AG04450 (cell line): ENCODE measurements around the gene SETD5. TPM values are rescaled to one million over a fixed set of nuclear protein-coding genes. Genes with fewer than 3 reads are reported as not detected.

ENCODE experiments used
- CTCF ChIA-PET: fragments of 300-600, 350-600 bp; formaldehyde crosslinking; extraction: SDS; loops from one replicate; lab custom pipeline; 2022; ENCODE audit warnings: antibody characterized with exemption, inconsistent platforms; lab: Charles Lee
- POLR2A ChIA-PET: fragments of 350-600 bp; formaldehyde crosslinking; extraction: SDS; loops from one replicate; lab custom pipeline; 2021; ENCODE audit warnings: antibody characterized with exemption, inconsistent platforms; lab: Yijun Ruan, JAX
- DNase-seq: peaks from one replicate; pipeline ENCODE4 v3.0.0-alpha.2; 2011; ENCODE audit warnings: low read depth, low spot score
- H3K27ac ChIP-seq: one replicate; pipeline ENCODE4 v1.5.1; 2012; ENCODE audit warnings: low read depth, low read length, control low read depth
- H3K27me3 ChIP-seq: one replicate; pipeline ENCODE4 v1.6.0; 2012; ENCODE audit warnings: low read length; ENCODE audit not compliant: control insufficient read depth, insufficient read depth
- H3K4me3 ChIP-seq: 2 replicates; pipeline ENCODE4 v1.5.1; 2011; ENCODE audit warnings: mild to moderate bottlenecking, low read depth, low read length, control low read depth
- H3K9me3 ChIP-seq: 2 replicates; pipeline ENCODE4 v1.5.1; 2012; ENCODE audit warnings: low read length; ENCODE audit not compliant: control insufficient read depth, insufficient read depth
- polyA plus RNA-seq: library from polyadenylated mRNA; depleted of rRNA; stranded (reverse); fragments of >200 nt; gene quantifications from 2 replicates; pipeline ENCODE4 v1.2.3, GENCODE V29; 2011
- TF ChIP-seq, protein P1 (sequence below): IDR thresholded peaks from 2 replicates; pipeline ENCODE4 v1.5.1; 2011; ENCODE audit warnings: low read depth, low read length, control low read depth, inconsistent platforms

Gene SETD5
- polyA plus RNA-seq, 1 experiment: 75.0 TPM

DNA sequence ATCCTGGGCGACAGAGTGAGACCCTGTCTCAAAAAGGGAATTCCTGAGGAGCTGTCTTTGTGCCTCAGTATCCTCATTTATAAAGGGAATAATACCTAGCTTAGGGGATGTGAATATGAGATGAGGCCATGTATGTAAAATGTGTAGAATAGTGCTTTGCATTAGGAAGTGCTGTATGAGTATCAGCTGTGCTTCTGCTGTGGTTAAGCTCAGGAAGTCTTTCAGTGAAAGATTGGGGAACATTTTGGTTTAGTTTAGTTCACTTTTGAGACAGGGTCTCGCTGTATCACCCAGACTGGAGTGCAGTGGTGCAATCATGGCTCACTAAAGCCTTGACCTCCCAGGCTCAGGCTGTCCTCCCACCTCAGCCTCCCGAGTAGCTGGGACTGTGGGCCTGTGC, 23.9 kb upstream of the SETD5 start:
- POLR2A ChIA-PET: no interaction called here
- Histone ChIP-seq H3K9me3 (no peaks in the 10 kb centered on the region), H3K4me3 (no peak overlapping the region), H3K27me3 (no peaks in the 10 kb centered on the region), H3K27ac (no peak overlapping the region)
- no peak for DNase-seq
- CTCF ChIA-PET: no interaction called here
- TF ChIP-seq, protein P1, sequence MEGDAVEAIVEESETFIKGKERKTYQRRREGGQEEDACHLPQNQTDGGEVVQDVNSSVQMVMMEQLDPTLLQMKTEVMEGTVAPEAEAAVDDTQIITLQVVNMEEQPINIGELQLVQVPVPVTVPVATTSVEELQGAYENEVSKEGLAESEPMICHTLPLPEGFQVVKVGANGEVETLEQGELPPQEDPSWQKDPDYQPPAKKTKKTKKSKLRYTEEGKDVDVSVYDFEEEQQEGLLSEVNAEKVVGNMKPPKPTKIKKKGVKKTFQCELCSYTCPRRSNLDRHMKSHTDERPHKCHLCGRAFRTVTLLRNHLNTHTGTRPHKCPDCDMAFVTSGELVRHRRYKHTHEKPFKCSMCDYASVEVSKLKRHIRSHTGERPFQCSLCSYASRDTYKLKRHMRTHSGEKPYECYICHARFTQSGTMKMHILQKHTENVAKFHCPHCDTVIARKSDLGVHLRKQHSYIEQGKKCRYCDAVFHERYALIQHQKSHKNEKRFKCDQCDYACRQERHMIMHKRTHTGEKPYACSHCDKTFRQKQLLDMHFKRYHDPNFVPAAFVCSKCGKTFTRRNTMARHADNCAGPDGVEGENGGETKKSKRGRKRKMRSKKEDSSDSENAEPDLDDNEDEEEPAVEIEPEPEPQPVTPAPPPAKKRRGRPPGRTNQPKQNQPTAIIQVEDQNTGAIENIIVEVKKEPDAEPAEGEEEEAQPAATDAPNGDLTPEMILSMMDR: no peak

DNA sequence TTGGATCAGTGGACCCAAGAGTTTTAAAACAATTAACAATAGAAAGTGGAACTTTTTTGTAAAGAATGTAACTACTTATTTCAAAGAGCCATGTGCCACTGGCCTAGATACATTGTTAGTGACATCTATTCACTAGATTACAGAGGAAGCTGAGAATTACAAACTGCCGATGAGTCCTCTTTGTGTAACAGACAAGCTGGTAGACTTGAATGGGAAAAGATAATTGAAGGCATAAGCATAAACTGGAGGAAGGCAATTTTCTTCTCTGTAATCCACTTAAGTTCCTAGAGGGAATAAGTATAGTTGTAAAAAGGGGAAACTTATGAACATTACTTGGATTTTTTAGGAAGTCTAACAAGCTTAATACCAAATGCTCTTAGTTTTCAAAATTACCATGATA, 19.4 kb upstream of the SETD5 start:
- Histone ChIP-seq H3K9me3 (no peaks in the 10 kb centered on the region), H3K27me3 (no peaks in the 10 kb centered on the region), H3K4me3 (no peak overlapping the region), H3K27ac (no peak overlapping the region)
- ChIA-PET POLR2A (no interaction called here), CTCF (interaction anchor here (1.9 kb wide), 1 partner anchor 24 kb away, joined by 9 read pairs; no protein-coding TSS in a partner anchor)
- TF ChIP-seq, protein P1: no peak
- no peak for DNase-seq

DNA sequence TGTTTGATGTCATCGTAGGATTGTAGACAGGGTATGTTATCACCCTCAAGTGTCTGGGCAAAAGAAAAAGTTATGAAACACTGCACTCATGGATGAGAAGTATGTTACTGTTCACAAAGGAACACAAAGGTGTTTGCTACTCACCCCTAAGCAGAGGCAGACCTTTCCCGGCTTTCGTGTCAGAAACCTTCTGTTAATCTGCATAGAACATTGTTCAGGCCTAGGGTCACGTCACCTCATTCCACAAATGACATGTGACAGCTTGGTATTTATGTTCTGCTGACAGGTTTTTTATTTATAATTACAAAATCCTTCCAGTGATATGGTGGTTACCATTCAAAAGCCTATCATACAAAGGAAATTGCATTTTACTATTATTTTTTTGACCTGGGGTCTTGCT, 18.1 kb upstream of the SETD5 start:
- no peaks in the 10 kb centered on the region for H3K9me3 ChIP-seq
- TF ChIP-seq, protein P1: no peak
- POLR2A ChIA-PET: no interaction called here
- no peak overlapping the region for H3K4me3 ChIP-seq
- CTCF ChIA-PET: no interaction called here
- H3K27me3 ChIP-seq: no peaks in the 10 kb centered on the region
- no peak for DNase-seq
- no peak overlapping the region for H3K27ac ChIP-seq

DNA sequence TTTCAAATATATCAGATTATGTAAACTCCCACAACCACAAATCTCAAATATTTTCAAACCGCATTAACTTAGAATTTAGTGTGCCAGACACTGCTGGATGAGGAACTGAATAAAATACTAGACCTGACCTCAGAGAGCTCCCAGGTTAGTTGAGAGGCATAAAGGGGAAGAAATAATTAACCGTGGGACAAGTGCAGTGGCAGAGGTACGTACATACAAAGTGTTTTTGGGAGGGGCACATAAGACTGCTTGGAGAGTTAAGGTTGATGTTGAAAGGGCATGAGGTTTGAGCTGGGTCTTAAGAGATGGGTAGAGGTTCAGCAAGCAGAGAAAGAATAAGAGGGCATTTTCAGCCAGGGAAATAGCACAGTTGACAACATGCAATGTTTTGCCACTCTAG, 17.4 kb upstream of the SETD5 start:
- no peaks in the 10 kb centered on the region for H3K9me3 ChIP-seq
- POLR2A ChIA-PET: no interaction called here
- CTCF ChIA-PET: no interaction called here
- DNase-seq: no peak
- no peak overlapping the region for H3K4me3 ChIP-seq
- TF ChIP-seq, protein P1: no peak
- no peaks in the 10 kb centered on the region for H3K27me3 ChIP-seq
- H3K27ac ChIP-seq: no peak overlapping the region

DNA sequence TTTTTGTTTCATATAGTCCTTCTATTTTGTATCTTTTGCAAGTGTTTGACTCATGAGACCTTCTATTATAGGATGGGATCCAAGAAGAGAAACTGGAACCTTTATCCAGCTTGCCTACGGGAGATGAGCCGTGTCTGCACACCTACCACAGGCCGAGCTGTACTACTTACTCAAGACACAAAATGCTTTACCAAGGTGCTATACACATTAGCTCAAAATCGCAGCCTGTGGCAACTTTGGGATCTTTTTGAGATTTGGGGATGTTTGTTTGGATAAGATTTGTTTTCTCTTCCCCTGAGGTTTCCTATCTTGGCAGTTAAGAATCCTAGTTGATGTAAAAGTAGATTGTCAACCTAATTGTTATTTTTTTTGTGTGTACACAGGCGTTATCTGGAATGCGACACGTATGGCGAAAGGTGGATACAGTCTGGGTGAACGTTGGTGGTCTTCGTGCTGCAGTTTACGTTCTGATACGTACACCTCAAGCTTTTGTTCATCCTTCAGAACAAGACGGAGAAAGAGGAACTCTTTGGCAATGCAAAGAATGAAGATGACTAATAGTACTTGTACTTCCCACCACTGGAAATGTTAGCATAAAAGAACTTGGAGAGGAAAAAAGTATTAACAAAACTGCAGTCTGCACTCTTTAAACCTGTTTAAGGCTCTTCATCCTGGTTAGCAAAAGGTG, 13.1 kb upstream of the SETD5 start:
- TF ChIP-seq, protein P1: no peak
- ChIA-PET CTCF (interaction anchor here (0.8 to 1.7 kb wide), 3 partner anchors 31 to 39 kb away, joined by 3 to 7 read pairs (median 3); no protein-coding TSS in a partner anchor), POLR2A (interaction anchor here (0.7 to 1.8 kb wide), 5 partner anchors 10 to 347 kb away, joined by 3 to 19 read pairs (median 3); partner anchors contain the start of genes BRPF1 and SETD5)
- Histone ChIP-seq H3K9me3 (no peaks in the 10 kb centered on the region), H3K27me3 (no peaks in the 10 kb centered on the region), H3K27ac (peak overlapping the region; percentile 41), H3K4me3 (no peak overlapping the region)
- no peak for DNase-seq
